Suprapubic skin (tissue), 4 donors: ENCODE data around the gene TENT4A.

ENCODE experiments used
- EP300 ChIP-seq: sonication (generic); formaldehyde crosslinking; IDR thresholded peaks from one replicate; pipeline ENCODE4 v1.6.1; 2017; ENCODE audit warnings: antibody characterized with exemption
- POLR2A ChIP-seq, 2 donors: fragments of 450-650 bp; IDR thresholded peaks; one replicate each; pipeline ENCODE4 v1.6.1; 2017; ENCODE audit warnings: antibody characterized with exemption in 2 of 2, mild to moderate bottlenecking in 2 of 2, moderate library complexity in 2 of 2
- POLR2AphosphoS5 ChIP-seq, 3 donors: sonication (generic); formaldehyde crosslinking; IDR thresholded peaks; one replicate each; pipeline ENCODE4 v1.6.1; 2017; ENCODE audit warnings: antibody characterized with exemption in 3 of 3
- TF ChIP-seq, protein P1 (sequence below), 2 donors: fragments of 200-600 bp in 1 of 2; fragments of 450-650 bp in 1 of 2; sonication (generic) in 1 of 2; IDR thresholded peaks; one replicate each; pipeline ENCODE4 v1.5.1; 2016 to 2019; ENCODE audit warnings: antibody characterized with exemption in 2 of 2, mild to moderate bottlenecking in 1 of 2, moderate library complexity in 1 of 2

- TF ChIP-seq, protein P1, sequence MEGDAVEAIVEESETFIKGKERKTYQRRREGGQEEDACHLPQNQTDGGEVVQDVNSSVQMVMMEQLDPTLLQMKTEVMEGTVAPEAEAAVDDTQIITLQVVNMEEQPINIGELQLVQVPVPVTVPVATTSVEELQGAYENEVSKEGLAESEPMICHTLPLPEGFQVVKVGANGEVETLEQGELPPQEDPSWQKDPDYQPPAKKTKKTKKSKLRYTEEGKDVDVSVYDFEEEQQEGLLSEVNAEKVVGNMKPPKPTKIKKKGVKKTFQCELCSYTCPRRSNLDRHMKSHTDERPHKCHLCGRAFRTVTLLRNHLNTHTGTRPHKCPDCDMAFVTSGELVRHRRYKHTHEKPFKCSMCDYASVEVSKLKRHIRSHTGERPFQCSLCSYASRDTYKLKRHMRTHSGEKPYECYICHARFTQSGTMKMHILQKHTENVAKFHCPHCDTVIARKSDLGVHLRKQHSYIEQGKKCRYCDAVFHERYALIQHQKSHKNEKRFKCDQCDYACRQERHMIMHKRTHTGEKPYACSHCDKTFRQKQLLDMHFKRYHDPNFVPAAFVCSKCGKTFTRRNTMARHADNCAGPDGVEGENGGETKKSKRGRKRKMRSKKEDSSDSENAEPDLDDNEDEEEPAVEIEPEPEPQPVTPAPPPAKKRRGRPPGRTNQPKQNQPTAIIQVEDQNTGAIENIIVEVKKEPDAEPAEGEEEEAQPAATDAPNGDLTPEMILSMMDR (IDR thresholded peaks at IDR 0.05), result no peak
- TF ChIP-seq EP300 (no peak), POLR2AphosphoS5 (IDR thresholded peaks at IDR 0.05) (no peak), POLR2A (IDR thresholded peaks at IDR 0.05) (no peak)
Observed at GRCh38 chr5:6755519-6755918, 42.3 kb downstream of the TENT4A start.
